NCI-H460 (cell line): ENCODE results near the gene CST11. TPM values are rescaled to one million over a fixed set of nuclear protein-coding genes. Genes with fewer than 3 reads are reported as not detected.

ENCODE experiments used
- DNase-seq: peaks from one replicate; pipeline ENCODE4 v3.0.0-alpha.2; 2016; ENCODE audit warnings: low read depth; ENCODE audit errors: extremely low read depth
- total RNA-seq: library from RNA; depleted of rRNA; stranded (reverse); fragments of >200 nt; shearing (Covaris generic); gene quantifications from 2 replicates; pipeline ENCODE4 v1.2.3, GENCODE V29; 2014

The CST11 gene
- total RNA-seq, 1 experiment from 2014 or later, result not detected

GRCh38 chr20:23425129-23425528 lies 27.5 kb downstream of the CST11 start:
- DNase-seq, result no peak

- DNase-seq, result peak; percentile 89
These were observed 31.4 kb downstream of the CST11 start, which contains the start of gene NAPB for GRCh38 chr20:23420943-23421931. NAPB (minus strand) TSS chr20:23421488; CDS start chr20:23421402, 86 bp downstream.

- DNase-seq, result no peak
These were observed 32.4 kb downstream of the CST11 start for GRCh38 chr20:23419995-23420901.

GRCh38 chr20:23419657-23419994 lies 33.0 kb downstream of the CST11 start:
- DNase-seq, result no peak

- no peak for DNase-seq
These were observed 34.8 kb downstream of the CST11 start for GRCh38 chr20:23417861-23418260.

GRCh38 chr20:23415959-23416583 lies 36.6 kb downstream of the CST11 start:
- no peak for DNase-seq

GRCh38 chr20:23415555-23415954 lies 37.1 kb downstream of the CST11 start:
- DNase-seq, result no peak

GRCh38 chr20:23414526-23415188 lies 38.0 kb downstream of the CST11 start:
- no peak for DNase-seq

- DNase-seq, result no peak
These were observed 38.7 kb downstream of the CST11 start for GRCh38 chr20:23413862-23414422.

GRCh38 chr20:23412026-23412425 lies 40.6 kb downstream of the CST11 start:
- DNase-seq, result peak; percentile 86

GRCh38 chr20:23410916-23411695 lies 41.6 kb downstream of the CST11 start:
- DNase-seq, result no peak

- DNase-seq, result no peak
These were observed 42.9 kb downstream of the CST11 start for GRCh38 chr20:23409800-23410199.

- no peak for DNase-seq
These were observed 43.7 kb downstream of the CST11 start for GRCh38 chr20:23408957-23409356.

- no peak for DNase-seq
These were observed 44.8 kb downstream of the CST11 start for GRCh38 chr20:23407781-23408464.

- no peak for DNase-seq
These were observed 45.8 kb downstream of the CST11 start for GRCh38 chr20:23406880-23407279.

- DNase-seq, result no peak
These were observed 48.5 kb downstream of the CST11 start for GRCh38 chr20:23404196-23404595.

GRCh38 chr20:23403751-23404150 lies 48.9 kb downstream of the CST11 start:
- no peak for DNase-seq

GRCh38 chr20:23401051-23401450 lies 51.6 kb downstream of the CST11 start:
- no peak for DNase-seq
